Hindlimb muscle (tissue), 1 donor: ENCODE measurements around the gene CUL3. TPM values are rescaled to one million over a fixed set of nuclear protein-coding genes. Genes with fewer than 3 reads are reported as not detected.

Experiments
- DNase-seq: peaks from one replicate; pipeline ENCODE4 v3.0.0-alpha.2; 2013
- polyA plus RNA-seq: library from polyadenylated mRNA; unstranded; fragments of 120-200 nt; gene quantifications from one replicate; pipeline ENCODE4 v1.2.1, GENCODE V29; 2013; ENCODE audit not compliant: insufficient read length

CUL3 gene
- polyA plus RNA-seq, 1 donor, result 80.6 TPM

DNA sequence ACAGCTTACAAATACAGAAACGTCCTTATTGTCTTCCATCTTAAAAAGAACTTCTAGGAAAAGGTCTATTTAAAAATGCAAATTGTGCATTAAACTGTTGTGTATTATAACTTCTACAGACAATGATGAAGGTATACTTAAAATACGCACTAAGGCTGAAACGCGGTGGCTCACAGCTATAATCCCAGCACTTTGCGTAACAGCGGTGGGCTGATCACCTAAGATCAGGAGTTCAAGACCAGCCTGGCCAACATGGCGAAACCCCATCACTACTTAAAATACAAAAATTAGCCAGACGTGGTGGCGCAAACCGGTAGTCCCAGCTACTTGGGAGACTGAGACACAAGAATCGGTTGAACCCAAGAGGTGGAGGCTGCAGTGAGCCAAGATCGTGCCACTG is 4.9 kb downstream of the CUL3 start:
- DNase-seq, result no peak

GRCh38 chr2:224579411-224579810 is 5.8 kb downstream of the CUL3 start:
- DNase-seq, result no peak

DNA sequence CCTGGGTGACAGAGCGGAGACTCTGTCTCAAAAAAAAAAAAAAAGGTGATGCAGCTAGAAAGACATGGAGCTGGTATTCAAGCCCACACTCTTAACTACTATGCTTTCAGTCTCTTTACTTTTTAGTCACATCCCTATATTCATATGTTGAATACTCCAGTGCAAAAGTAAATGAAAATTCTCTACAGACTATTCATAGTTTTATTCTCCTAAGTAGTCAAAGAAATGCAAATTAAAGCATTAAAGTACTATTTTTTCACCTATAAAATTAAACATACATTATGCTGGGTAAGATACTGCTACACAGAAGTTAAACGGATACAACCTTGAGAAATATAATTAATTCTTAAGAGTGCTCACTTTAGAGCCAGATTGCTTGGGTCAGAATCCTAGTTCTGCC is 7.6 kb downstream of the CUL3 start:
- no peak for DNase-seq

GRCh38 chr2:224576088-224576715 is 9.0 kb downstream of the CUL3 start:
- DNase-seq, result no peak

- no peak for DNase-seq
Observed at GRCh38 chr2:224574423-224575084, 10.6 kb downstream of the CUL3 start.

DNA sequence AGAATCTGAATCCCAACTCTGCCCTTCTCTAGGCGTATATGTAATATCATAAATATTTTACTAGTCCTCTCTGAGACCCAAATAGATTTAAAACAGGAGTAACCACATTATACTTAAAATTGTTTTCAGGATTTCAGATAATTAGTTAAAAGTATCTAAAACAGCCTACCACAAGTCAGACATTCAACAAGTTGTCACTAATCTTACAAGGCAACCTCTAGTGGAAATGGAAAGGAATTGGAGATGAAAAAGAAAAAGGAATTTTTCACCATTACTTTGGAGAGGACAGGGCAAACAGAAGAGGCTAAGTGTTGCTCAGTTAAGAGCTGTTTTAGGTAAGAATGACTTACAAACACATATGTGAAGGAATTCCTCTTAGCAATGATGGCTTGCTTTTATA is 11.4 kb downstream of the CUL3 start:
- DNase-seq, result no peak

GRCh38 chr2:224572338-224572737 is 12.8 kb downstream of the CUL3 start:
- no peak for DNase-seq

- peak; percentile 43 for DNase-seq
Observed at GRCh38 chr2:224570328-224570993, 14.7 kb downstream of the CUL3 start.

DNA sequence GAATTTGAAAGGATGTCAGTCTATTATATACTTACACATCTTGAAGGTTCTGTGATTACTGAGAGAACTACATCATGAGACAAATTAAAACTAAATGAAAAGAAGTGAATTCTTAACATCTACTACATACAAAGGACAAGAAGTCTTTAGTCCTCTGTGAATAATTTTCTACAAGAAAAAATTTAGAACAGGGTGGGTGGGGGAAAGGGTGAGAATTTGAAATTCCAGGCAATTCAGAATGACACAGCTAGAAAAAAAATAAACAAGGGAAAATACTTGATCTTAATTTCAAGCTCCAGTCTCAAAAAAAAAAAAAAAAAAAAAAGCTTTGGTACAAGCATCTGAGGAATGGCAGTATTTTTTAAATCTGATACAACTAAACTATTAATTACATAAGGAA is 15.5 kb downstream of the CUL3 start:
- no peak for DNase-seq

- no peak for DNase-seq
Observed at GRCh38 chr2:224565452-224566035, 19.6 kb downstream of the CUL3 start.

DNA sequence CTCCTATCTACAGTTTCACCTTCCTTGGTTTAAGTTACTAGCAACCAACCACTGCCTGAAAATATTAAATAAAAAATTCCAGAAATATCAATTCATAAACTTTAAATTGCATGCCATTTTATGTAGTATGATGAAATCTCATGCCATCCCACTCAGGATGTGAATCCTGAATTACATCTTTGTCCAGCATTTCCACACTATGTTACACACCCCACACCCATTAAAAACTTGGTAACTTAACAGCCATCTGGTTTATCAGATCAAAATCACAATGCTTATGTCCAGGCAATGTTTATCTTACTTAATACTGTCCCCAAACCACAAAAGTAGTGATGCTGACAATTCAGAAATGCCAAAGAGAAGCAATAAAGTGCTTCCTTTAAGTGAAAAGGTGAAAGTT is 21.6 kb downstream of the CUL3 start:
- no peak for DNase-seq

DNA sequence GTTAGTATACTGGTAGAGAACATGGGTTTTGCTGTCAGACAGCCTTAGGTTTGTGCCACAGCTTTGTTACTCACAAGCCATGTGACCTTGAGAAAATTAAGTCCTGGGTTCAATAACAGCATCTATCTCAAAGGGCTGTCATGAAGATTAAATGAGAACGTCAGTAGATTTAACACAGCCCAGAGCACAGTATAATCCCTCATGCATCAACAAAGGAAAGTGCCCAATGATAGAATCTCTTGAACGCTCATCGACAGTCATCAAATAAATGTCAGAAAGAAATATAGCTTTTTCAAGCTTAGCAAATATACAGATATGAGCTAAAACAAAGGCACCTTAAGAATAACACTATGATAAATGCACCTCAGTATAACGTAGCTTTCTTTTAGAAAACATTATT is 22.3 kb downstream of the CUL3 start:
- no peak for DNase-seq

DNA sequence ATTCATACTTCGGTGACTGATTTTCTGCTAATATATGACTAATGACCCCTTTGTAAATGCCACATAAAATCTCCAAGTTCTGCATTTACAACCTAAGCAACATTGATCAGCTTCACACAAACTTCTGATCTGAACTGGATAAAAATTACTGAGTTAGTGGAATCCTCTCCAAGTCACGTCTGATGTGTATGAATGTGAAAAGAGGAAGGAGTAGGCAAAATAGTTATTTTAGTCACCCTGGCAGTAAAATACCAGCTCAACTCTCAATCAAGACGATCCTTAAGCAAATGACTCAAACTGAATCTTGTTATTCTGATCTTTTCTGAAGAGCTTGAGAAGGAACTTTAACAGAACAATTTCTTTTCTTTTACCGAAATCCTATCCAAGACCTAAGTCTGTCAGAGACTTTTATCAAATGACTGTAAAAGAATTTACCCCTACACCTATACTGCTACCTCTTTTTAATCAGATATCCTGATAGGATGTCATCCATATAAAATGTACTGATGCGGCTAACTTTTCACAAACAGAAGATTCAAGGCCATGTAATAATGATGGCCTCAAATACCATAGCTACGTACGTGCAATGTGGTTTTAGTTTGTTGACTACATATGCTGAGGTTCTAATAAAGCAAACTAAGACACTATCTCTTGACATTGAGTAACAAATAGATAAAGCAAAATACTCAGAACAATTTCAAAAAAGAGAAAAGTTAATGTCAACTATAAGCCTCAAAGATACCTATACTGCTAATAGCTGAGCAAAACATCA is 23.7 kb downstream of the CUL3 start:
- DNase-seq, result no peak

- no peak for DNase-seq
Observed at GRCh38 chr2:224560549-224560948, 24.6 kb downstream of the CUL3 start.

DNA sequence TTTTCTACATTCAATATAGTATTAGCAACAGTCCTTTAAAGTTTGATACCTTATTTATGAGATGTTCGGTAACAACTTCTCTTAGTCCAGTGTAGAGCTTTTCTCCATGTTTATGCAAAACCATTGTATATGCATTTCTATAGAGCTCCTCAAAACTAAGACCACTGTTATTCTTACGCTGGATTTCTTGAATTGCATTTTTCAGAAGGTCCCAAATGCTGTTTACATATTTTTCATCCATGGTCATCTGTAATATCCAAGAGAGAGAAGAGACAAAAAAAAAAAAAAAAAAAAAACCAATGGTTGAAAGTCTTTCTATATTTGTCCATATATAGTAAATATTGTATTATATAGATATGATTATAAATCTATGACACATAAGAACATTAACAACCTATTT is 27.6 kb downstream of the CUL3 start:
- no peak for DNase-seq

DNA sequence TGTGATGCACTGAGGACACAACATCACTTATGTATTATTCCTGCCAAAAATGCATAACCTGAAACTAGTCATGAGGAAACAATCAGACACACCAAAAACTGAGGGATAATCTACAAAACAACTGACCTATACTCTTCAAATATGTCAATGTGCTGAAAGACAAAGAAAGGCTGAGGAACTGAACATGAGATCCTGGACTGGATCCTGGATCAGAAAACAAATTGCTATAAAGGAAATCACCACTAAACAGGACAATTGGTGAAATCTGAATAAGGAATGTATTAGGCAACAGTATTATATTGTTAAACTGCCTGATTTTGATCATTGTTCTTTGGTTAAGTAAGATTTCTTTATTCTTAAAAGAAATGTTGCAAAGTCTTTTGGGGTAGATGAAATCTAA is 28.8 kb downstream of the CUL3 start:
- no peak for DNase-seq

DNA sequence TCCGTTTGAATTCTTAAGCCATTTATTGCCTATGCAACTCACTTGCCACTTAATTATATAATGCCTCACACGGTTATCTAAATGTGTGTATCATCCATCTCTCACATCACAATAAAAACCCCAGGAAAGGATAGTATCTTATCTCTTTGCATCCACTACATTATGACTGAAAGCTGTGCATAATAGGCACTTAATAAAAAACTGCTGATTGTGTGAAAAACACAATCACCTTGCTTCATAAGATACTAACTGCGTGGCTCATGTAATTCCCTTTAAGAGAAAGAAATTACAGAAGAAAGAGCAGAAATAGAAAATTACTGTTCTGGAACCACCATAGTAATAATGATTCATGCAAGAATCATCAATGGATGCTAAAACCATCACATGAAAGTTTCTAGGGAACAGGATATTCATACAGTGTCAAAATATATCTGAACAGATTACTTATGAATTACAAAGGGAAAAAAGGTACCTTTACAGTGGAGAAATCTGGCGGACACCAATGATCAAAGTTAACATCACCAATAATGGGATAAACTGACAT is 29.3 kb downstream of the CUL3 start:
- DNase-seq, result no peak

GRCh38 chr2:224552771-224553170 is 32.4 kb downstream of the CUL3 start:
- no peak for DNase-seq

GRCh38 chr2:224551693-224552092 is 33.5 kb downstream of the CUL3 start:
- DNase-seq, result no peak

GRCh38 chr2:224546926-224547325 is 38.2 kb downstream of the CUL3 start:
- no peak for DNase-seq

- DNase-seq, result no peak
Observed at GRCh38 chr2:224545884-224546644, 39.1 kb downstream of the CUL3 start.

DNA sequence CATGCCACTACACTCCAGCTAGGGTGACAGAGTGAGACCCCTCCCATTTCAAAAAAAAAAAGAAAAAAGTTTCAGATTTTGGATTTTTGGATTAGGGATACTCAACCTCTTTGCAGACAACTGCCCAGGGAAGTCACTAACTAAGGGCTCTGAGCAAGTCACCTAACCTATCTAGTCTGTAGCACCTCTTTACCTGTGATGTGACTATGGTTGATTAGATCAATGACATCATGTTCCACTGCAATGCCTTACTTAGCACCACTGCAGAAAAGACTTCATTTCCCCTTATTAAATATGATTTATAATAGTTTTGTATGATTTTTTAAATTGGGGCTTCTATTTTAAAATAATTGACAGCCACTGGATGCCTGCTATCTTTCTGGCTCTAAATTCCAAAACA is 41.2 kb downstream of the CUL3 start:
- no peak for DNase-seq
